GM12875 (cell line): ENCODE results near the gene CAPN9.

Experiments
- H3K4me3 ChIP-seq: one replicate; pipeline ENCODE4 v1.5.1; 2011; ENCODE audit warnings: low read depth, low read length, control low read depth
- CTCF ChIP-seq: IDR thresholded peaks from 2 replicates; pipeline ENCODE4 v1.5.1; 2011; ENCODE audit warnings: low read depth, mild to moderate bottlenecking, control low read depth, inconsistent platforms, low read length, moderate library complexity, borderline replicate concordance; ENCODE audit not compliant: insufficient read depth

The CAPN9 gene

GRCh38 chr1:230849451-230850224 is 102.5 kb downstream of the CAPN9 start:
- no peak overlapping the region for H3K4me3 ChIP-seq
- TF ChIP-seq CTCF: no peak

- no peak for TF ChIP-seq CTCF
- H3K4me3 ChIP-seq: no peak overlapping the region
Measured at GRCh38 chr1:230850547-230850946, 103.4 kb downstream of the CAPN9 start.

GRCh38 chr1:230851291-230851691 is 104.1 kb downstream of the CAPN9 start:
- no peak for TF ChIP-seq CTCF
- H3K4me3 ChIP-seq: no peak overlapping the region
